ENCODE results near the gene SSH2. TPM values are rescaled to one million over a fixed set of nuclear protein-coding genes. Genes with fewer than 3 reads are reported as not detected.

The SSH2 gene
- total RNA-seq, 2 experiments from 2014 or later: 39.4 to 73.9 TPM

GRCh38 chr17:29589524-29590410, 340.3 kb downstream of the SSH2 start, which contains the start of gene GIT1:
Gene GIT1, minus strand, starts transcription at chr17:29589648. Its CDS starts 270 bp downstream, at chr17:29589378.
- Histone ChIP-seq H3K9me2 (ENCODE audit: insufficient read depth, low read length) (no peaks in the 10 kb centered on the region), H3K9me3 (ENCODE audit: low read length) (no peaks in the 10 kb centered on the region), H3K79me2 (ENCODE audit: insufficient read depth, low read depth, low read length) (peaks cover 44% of the 10 kb centered on the region), H2AFZ (ENCODE audit: low read length) (peak within 1 kb of the TSS; percentile 87), H3K36me3 (ENCODE audit: insufficient read depth, low read length) (no peaks in the 10 kb centered on the region), H3K4me3 (ENCODE audit: low read depth, low read length, poor library complexity, severe bottlenecking) (peak within 1 kb of the TSS; percentile 79), H4K20me1 (ENCODE audit: insufficient read depth, low read length) (peaks cover 12% of the 10 kb centered on the region; the same call in 1 of the 2 replicates), H3K4me1 (ENCODE audit: insufficient read depth, low read length, poor library complexity, severe bottlenecking) (peaks cover 68% of the 10 kb centered on the region), H3K4me2 (ENCODE audit: low read length) (peak within 1 kb of the TSS; percentile 99), H3K27ac (ENCODE audit: low read depth, low read length, poor library complexity, severe bottlenecking) (peak within 1 kb of the TSS; percentile 61)
- no TSS peak for BruUV-seq (replicated peaks)
- ChIA-PET CTCF (ENCODE audit: unreplicated experiment) (interaction anchor here (0.9 kb wide), 1 partner anchor 11 kb away, joined by 3 read pairs; no protein-coding TSS in a partner anchor), POLR2A (no interaction called here)
- DNase-seq (ENCODE audit: low spot score): peak; percentile 92
- intact Hi-C loops (cut with micrococcal nuclease; ENCODE audit: unreplicated experiment): loop anchor here (1.0 kb wide), 2 partner anchors 21 to 295 kb away; partner anchors contain the start of genes NUFIP2 and TP53I13
- 0 out of 2 replicates have a peak, but pooled peaks have one; percentile 4 for TF ChIP-seq CTCF (conservative IDR thresholded peaks at IDR 0.05; ENCODE audit: low read length)
- no peak for TF ChIP-seq EZH2phosphoT487 (IDR thresholded peaks at IDR 0.05; ENCODE audit: borderline replicate concordance, low read depth, low read length)

- no TSS peak for BruUV-seq (replicated peaks)
- TF ChIP-seq EZH2phosphoT487 (IDR thresholded peaks at IDR 0.05; ENCODE audit: borderline replicate concordance, low read depth, low read length) (no peak), CTCF (conservative IDR thresholded peaks at IDR 0.05; ENCODE audit: low read length) (no peak)
- H3K9me2 ChIP-seq (ENCODE audit: insufficient read depth, low read length): no peaks in the 10 kb centered on the region
- no peaks in the 10 kb centered on the region for H3K9me3 ChIP-seq (ENCODE audit: low read length)
- H3K79me2 ChIP-seq (ENCODE audit: insufficient read depth, low read depth, low read length): peaks cover 46% of the 10 kb centered on the region
- H3K4me2 ChIP-seq (ENCODE audit: low read length): peak overlapping the region; percentile 93
- no peak overlapping the region for H2AFZ ChIP-seq (ENCODE audit: low read length)
- intact Hi-C loops (cut with micrococcal nuclease; ENCODE audit: unreplicated experiment): no loop called here
- peaks cover 71% of the 10 kb centered on the region for H3K4me1 ChIP-seq (ENCODE audit: insufficient read depth, low read length, poor library complexity, severe bottlenecking)
- peak overlapping the region; percentile 13 for H3K27ac ChIP-seq (ENCODE audit: low read depth, low read length, poor library complexity, severe bottlenecking)
- H3K4me3 ChIP-seq (ENCODE audit: low read depth, low read length, poor library complexity, severe bottlenecking): peak overlapping the region; percentile 77
- H4K20me1 ChIP-seq (ENCODE audit: insufficient read depth, low read length): peaks cover 5% of the 10 kb centered on the region; the same call in 1 of the 2 replicates
- peak; percentile 61 for DNase-seq (ENCODE audit: low spot score)
- no peaks in the 10 kb centered on the region for H3K36me3 ChIP-seq (ENCODE audit: insufficient read depth, low read length)
- ChIA-PET CTCF (ENCODE audit: unreplicated experiment) (interaction anchor here (0.9 to 1.3 kb wide), 2 partner anchors 10 to 28 kb away, joined by 3 read pairs; no protein-coding TSS in a partner anchor), POLR2A (interaction anchor here (0.5 to 1.5 kb wide), 3 partner anchors 10 to 1375 kb away, joined by 3 to 4 read pairs (median 3); no protein-coding TSS in a partner anchor)
Measured at GRCh38 chr17:29588562-29589411, 341.2 kb downstream of the SSH2 start.

Data from OCI-LY7 (cell line).